Measurements from ENCODE around the gene GULP1.

Gene GULP1

GRCh38 chr2:188415754-188416083, 124.0 kb downstream of the GULP1 start:
- TF ChIP-seq POLR2AphosphoS5 (IDR thresholded peaks at IDR 0.05; ENCODE audit: low read depth), result no peak
- TF ChIP-seq SPI1 (IDR thresholded peaks at IDR 0.05; ENCODE audit: borderline replicate concordance, low read depth), result no peak
- TF ChIP-seq GABPA (IDR thresholded peaks at IDR 0.05; ENCODE audit: low read depth), result no peak
- no peak for TF ChIP-seq CTCF (IDR thresholded peaks at IDR 0.05; ENCODE audit: insufficient read depth, low read length)
- TF ChIP-seq REST (IDR thresholded peaks at IDR 0.05; ENCODE audit: insufficient replicate concordance, low read depth), result no peak
- DNase-seq (ENCODE audit: low read depth in 1 of 2, low spot score in 1 of 2), result no peak

GRCh38 chr2:188416367-188416766, 124.7 kb downstream of the GULP1 start:
- TF ChIP-seq CTCF (IDR thresholded peaks at IDR 0.05; ENCODE audit: insufficient read depth, low read length) (no peak), GABPA (IDR thresholded peaks at IDR 0.05; ENCODE audit: low read depth) (no peak), SPI1 (IDR thresholded peaks at IDR 0.05; ENCODE audit: borderline replicate concordance, low read depth) (no peak), POLR2AphosphoS5 (IDR thresholded peaks at IDR 0.05; ENCODE audit: low read depth) (no peak), REST (IDR thresholded peaks at IDR 0.05; ENCODE audit: insufficient replicate concordance, low read depth) (no peak)
- Histone ChIP-seq H3K27ac (replicated peaks) (no peak overlapping the region), H3K4me3 (replicated peaks; ENCODE audit: insufficient read depth, low read length) (no peak overlapping the region), H3K27me3 (ENCODE audit: insufficient read depth, poor library complexity, severe bottlenecking) (no peaks in the 10 kb centered on the region)
- no peak for DNase-seq (ENCODE audit: low read depth in 1 of 2, low spot score in 1 of 2)

More at GRCh38 chr2:188415754-188416083, 124.0 kb downstream of the GULP1 start:
- Histone ChIP-seq H3K4me3 (replicated peaks; ENCODE audit: insufficient read depth, low read length) (no peak overlapping the region), H3K27ac (replicated peaks) (no peak overlapping the region), H3K27me3 (ENCODE audit: insufficient read depth, poor library complexity, severe bottlenecking) (no peaks in the 10 kb centered on the region)

GRCh38 chr2:188422726-188423125, 131.1 kb downstream of the GULP1 start:
- no peak overlapping the region for H3K27ac ChIP-seq (replicated peaks)
- no peak for DNase-seq (ENCODE audit: low read depth in 1 of 2, low spot score in 1 of 2)
- H3K27me3 ChIP-seq (ENCODE audit: insufficient read depth, poor library complexity, severe bottlenecking), result no peaks in the 10 kb centered on the region
- TF ChIP-seq SPI1 (IDR thresholded peaks at IDR 0.05; ENCODE audit: borderline replicate concordance, low read depth) (no peak), GABPA (IDR thresholded peaks at IDR 0.05; ENCODE audit: low read depth) (no peak), REST (IDR thresholded peaks at IDR 0.05; ENCODE audit: insufficient replicate concordance, low read depth) (no peak)
- H3K4me3 ChIP-seq (replicated peaks; ENCODE audit: insufficient read depth, low read length), result no peak overlapping the region

GRCh38 chr2:188425266-188425665, 133.6 kb downstream of the GULP1 start:
- Histone ChIP-seq H3K27me3 (ENCODE audit: insufficient read depth, poor library complexity, severe bottlenecking) (no peaks in the 10 kb centered on the region), H3K27ac (replicated peaks) (no peak overlapping the region), H3K4me3 (replicated peaks; ENCODE audit: insufficient read depth, low read length) (no peak overlapping the region)
- no peak for DNase-seq (ENCODE audit: low read depth in 1 of 2, low spot score in 1 of 2)
- no peak for TF ChIP-seq GABPA (IDR thresholded peaks at IDR 0.05; ENCODE audit: low read depth)
- no peak for TF ChIP-seq CTCF (IDR thresholded peaks at IDR 0.05; ENCODE audit: insufficient read depth, low read length)
- no peak for TF ChIP-seq REST (IDR thresholded peaks at IDR 0.05; ENCODE audit: insufficient replicate concordance, low read depth)
- no peak for TF ChIP-seq POLR2AphosphoS5 (IDR thresholded peaks at IDR 0.05; ENCODE audit: low read depth)
- TF ChIP-seq SPI1 (IDR thresholded peaks at IDR 0.05; ENCODE audit: borderline replicate concordance, low read depth), result no peak
